Pancreas (tissue), 10 donors: ENCODE results near the gene RASAL2. TPM values are rescaled to one million over a fixed set of nuclear protein-coding genes. Genes with fewer than 3 reads are reported as not detected.

Experiments used
- ATAC-seq, 4 donors: fragments of 200-7000 bp; cut with Tn5 transposase; one replicate each; pipeline versions ENCODE4 v1.8.0 to v1.9.1; 2020; ENCODE audit warnings: mild to moderate bottlenecking in 4 of 4, moderate library complexity in 4 of 4
- DNase-seq, 6 donors: peaks; one replicate each; pipeline ENCODE4 v3.0.0-alpha.2; 2020
- FAIRE-seq: peaks from 2 replicates; lab custom pipeline; 2012; peaks lifted over from hg19 to GRCh38; lab: Jason Lieb, UNC
- H3K27ac ChIP-seq, 4 donors: fragments of 200-600 bp; sonication (generic); 1 replicate in 3 of 4; 2 replicates in 1 of 4; pipeline versions ENCODE4 v1.5.0 to v1.8.0; 2020
- H3K27me3 ChIP-seq, 4 donors: fragments of 200-600 bp; one replicate each; pipeline ENCODE4 v1.8.0; 2021
- H3K36me3 ChIP-seq, 3 donors: fragments of 200-600 bp; sonication (generic) in 1 of 3; one replicate each; pipeline versions ENCODE4 v1.5.0 to v1.8.0; 2020 to 2021
- H3K4me1 ChIP-seq, 3 donors: fragments of 200-600 bp; one replicate each; pipeline ENCODE4 v1.8.0; 2021
- H3K4me3 ChIP-seq, 4 donors: fragments of 200-600 bp; sonication (generic) in 2 of 4; one replicate each; pipeline versions ENCODE4 v1.5.0 to v1.8.0; 2020 to 2021
- H3K9me3 ChIP-seq, 4 donors: fragments of 200-600 bp; one replicate each; pipeline ENCODE4 v1.8.0; 2021
- whole genome bisulfite sequencing, 2 donors: extraction: QIAGEN DNeasy Blood & Tissue Kit; methylation state at CpG; one replicate each; pipeline ENCODE4 v1.1.7; 2013; 5-methylcytosine and 5-hydroxymethylcytosine counted together
- intact Hi-C, 3 donors: fragments of 100-400 bp; cut with DNase I; formaldehyde crosslinking; loops; one replicate each; pipeline versions ENCODE4 v1.11.1 to v1.14.2; 2022
- polyA plus RNA-seq, 2 donors: library from polyadenylated mRNA; stranded (reverse); fragments of 200-250 nt; gene quantifications; one replicate each; pipeline ENCODE4 v1.2.3, GENCODE V29; 2013
- total RNA-seq, 6 donors: library from RNA; stranded (reverse); fragmentation: NEBNext Ultra II Directional in 4 of 6; extraction: Animal tissue kit (Norgen Biotek cat#: 25700) in 4 of 6; gene quantifications; one replicate each; pipeline versions ENCODE4 v1.2.1 to v1.2.4, GENCODE V29; 2021 to 2023
- TF ChIP-seq, protein P1 (sequence below), 4 donors: fragments of 200-600 bp; sonication (generic) in 3 of 4; IDR thresholded peaks; one replicate each; pipeline versions ENCODE4 v1.5.0 to v1.8.0; 2021; ENCODE audit warnings: antibody characterized with exemption in 4 of 4
- donor health status: healthy with polysubstance abuse.
- donor health status: DM: no; HTN: no; CAD: no; lungs with moderate emphysema.
- donor health status: DM: no; HTN: no; CAD: no.
- donor health status: control.
- donor health status: control.
- donor health status: Bipolar disorder and iron deficiency.
- donor health status: DM: yes; HTN: yes; CAD: no.
- donor health status: DM: no; HTN: no; CAD: no.
- donor health status: DM: no; HTN: no; CAD: no.
- donor health status: DM: yes; HTN: yes; CAD: no.

The RASAL2 gene
- total and polyA plus RNA-seq, 8 donors = 2.5 to 12.9 (median 4.9) TPM

DNA sequence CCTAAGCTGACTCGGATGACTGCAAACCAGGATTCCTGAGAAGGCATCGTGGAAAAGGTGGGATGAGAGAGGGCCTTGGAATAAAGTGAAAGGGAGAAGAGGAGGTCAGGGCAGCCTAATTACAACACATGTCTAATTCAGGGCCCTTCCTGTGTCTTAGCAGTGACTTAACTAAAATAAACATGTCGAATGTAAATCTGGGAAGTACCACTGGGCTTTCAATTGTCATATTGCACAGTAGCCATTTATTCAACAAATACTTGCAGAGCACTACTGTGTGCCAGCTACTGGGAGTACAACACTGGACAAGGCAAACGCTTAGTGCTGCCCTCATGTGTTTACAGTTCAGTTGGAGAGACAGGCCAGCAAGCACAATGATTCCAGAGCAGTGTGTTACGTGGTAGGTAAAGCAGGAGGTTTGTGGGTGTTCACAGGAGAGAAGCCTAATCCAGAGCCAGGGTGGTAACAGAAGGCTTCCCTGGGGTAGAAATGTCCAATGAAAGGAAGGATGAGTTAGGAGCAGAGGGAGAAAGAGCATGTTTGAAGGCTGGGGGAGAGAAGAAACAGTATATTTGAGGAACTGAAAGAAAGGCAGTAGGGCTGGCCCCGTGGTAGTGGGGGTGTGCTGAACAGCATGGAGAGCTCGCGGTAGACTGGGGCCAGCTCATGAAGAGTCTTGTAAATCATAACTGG, 38.0 kb upstream of the RASAL2 start:
- Histone ChIP-seq H3K4me1 (peaks cover 4 to 18% (median 9%) of the 10 kb centered on the region in 3 donors), H3K4me3 (no peak overlapping the region), H3K36me3 (no peaks in the 10 kb centered on the region), H3K27me3 (no peaks in the 10 kb centered on the region), H3K9me3 (no peaks in the 10 kb centered on the region), H3K27ac (peak overlapping the region in 1 of 4 donors; percentile 9)
- ATAC-seq (peak in 2 of 4 donors; percentile 42 to 46), DNase-seq (no peak), FAIRE-seq (no peak)
- TF ChIP-seq, protein P1, sequence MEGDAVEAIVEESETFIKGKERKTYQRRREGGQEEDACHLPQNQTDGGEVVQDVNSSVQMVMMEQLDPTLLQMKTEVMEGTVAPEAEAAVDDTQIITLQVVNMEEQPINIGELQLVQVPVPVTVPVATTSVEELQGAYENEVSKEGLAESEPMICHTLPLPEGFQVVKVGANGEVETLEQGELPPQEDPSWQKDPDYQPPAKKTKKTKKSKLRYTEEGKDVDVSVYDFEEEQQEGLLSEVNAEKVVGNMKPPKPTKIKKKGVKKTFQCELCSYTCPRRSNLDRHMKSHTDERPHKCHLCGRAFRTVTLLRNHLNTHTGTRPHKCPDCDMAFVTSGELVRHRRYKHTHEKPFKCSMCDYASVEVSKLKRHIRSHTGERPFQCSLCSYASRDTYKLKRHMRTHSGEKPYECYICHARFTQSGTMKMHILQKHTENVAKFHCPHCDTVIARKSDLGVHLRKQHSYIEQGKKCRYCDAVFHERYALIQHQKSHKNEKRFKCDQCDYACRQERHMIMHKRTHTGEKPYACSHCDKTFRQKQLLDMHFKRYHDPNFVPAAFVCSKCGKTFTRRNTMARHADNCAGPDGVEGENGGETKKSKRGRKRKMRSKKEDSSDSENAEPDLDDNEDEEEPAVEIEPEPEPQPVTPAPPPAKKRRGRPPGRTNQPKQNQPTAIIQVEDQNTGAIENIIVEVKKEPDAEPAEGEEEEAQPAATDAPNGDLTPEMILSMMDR (IDR thresholded peaks at IDR 0.05) = no peak
- intact Hi-C loops = no loop called here
- WGBS, 2 donors = 72 to 75% methylated on average over 8 of the region's 8 CpGs

DNA sequence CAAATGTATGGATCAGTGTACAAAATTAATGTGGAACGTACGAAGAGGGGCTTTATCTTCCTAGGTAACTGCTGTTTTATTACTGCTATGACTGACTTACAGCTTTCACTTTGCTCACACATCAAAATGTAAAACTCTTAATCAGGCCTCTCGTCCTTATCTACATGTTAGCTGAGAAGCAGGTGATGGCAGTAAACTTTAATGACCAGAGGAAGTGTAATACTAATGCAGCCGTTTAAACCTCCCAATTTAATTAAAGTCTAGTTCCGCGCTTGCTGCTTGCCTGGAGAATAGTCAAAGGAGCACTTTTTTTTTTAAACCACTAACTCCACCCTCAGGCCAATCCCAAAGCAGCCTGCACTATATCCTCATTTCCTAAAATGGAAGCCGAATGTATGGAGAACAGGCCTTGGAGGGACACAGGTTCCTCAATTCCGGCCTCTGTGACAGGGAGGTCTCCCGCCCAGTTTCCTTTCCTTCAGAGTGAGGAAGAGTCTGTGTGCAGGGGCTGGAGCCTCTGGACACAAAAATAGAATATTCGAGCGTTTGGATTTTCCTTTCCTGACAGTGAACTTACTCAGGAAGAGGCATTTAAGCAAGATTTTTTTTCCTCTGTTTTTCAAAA, 36.7 kb upstream of the RASAL2 start:
- TF ChIP-seq, protein P1 (IDR thresholded peaks at IDR 0.05) = no peak
- no peak overlapping the region for H3K4me3 ChIP-seq
- peaks cover 4 to 25% (median 9%) of the 10 kb centered on the region in 3 donors for H3K4me1 ChIP-seq
- H3K27me3 ChIP-seq = no peaks in the 10 kb centered on the region
- intact Hi-C loops = no loop called here
- no peaks in the 10 kb centered on the region for H3K9me3 ChIP-seq
- 77 to 82% methylated on average over 11 of the region's 11 CpGs for WGBS, 2 donors
- DNase-seq (no peak), ATAC-seq (peak in 1 of 4 donors; percentile 12), FAIRE-seq (no peak)
- no peaks in the 10 kb centered on the region for H3K36me3 ChIP-seq
- H3K27ac ChIP-seq = peak overlapping the region in 1 of 4 donors; percentile 35

DNA sequence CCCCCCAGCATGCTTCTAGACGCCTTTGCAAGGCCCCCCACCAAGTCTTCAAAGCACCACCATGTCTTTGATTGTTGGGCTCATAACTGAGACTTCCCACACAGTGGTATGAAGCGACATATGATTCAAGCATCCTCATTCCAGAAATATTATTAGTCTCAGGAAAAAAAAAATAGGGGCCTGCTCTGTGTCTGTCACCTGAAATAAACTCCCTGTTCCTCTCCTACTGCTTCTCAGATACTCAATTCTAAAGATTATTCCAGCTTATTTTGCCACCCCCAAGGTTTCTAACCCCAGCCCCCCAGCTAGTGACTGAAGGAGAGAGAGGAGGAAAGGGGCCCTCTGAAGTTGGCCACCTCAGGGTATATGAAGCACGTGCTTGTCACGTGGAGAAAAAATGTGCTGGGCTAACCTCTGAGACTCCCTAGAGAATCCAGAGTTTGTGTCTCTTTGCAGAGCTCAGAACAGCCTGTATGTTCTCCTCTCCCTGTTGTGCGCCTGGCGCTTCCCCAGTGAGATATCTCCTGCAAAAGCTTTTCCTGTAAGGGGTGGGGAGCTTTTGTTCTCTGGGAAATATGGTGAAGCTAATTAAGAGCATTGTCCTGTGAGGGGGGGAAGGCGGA, 35.9 kb upstream of the RASAL2 start:
- intact Hi-C loops = no loop called here
- WGBS, 2 donors = 66 to 67% methylated on average over 7 of the region's 7 CpGs
- no peaks in the 10 kb centered on the region for H3K9me3 ChIP-seq
- TF ChIP-seq, protein P1 (IDR thresholded peaks at IDR 0.05) = no peak
- no peaks in the 10 kb centered on the region for H3K27me3 ChIP-seq
- no peak for DNase-seq
- H3K36me3 ChIP-seq = no peaks in the 10 kb centered on the region
- H3K4me3 ChIP-seq = no peak overlapping the region
- peak in 3 of 4 donors; percentile 6 to 25 (median 22) for ATAC-seq
- no peak for FAIRE-seq
- peaks cover 4 to 23% (median 9%) of the 10 kb centered on the region in 3 donors for H3K4me1 ChIP-seq
- peak overlapping the region in 2 of 4 donors; percentile 35 to 37 for H3K27ac ChIP-seq

DNA sequence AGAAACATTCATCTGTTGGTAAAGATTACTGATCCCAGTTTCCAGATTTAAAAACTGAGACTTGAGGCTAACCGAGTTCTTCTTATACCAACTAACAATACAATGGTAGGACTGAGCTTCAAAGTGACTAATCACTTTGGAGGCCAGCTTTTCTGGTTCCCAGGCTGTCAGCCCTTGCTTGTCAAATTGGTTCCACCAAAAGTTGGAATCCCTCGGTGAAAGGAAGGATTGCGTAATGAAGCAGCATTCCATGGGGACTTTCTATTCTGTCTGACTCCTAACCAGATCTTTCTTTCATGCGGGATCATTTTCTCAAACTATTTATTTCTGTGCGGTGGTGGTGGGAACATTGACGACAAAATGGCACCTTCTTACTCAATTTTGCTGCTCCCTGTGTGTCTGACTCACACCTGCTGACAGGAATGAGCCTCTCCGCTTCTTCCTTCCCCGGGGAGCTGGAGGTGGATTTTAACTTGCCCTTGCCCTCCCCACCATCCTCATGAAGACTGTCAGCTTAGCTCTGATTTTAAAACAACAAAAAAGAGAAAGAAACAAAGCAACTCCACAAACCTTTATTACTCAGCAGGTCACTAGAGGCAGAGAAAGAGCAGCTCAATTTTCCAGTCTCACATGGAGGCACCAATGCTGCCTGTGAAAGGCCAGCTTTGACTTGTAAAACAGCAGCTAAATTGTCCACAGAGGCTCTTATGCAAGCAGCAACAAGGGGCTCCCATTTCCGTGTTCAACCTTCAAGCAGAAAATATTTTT, 32.9 kb upstream of the RASAL2 start:
- ATAC-seq (peak; percentile 71 to 85 (median 81)), FAIRE-seq (no peak), DNase-seq (peak in 3 of 6 donors; percentile 54 to 62 (median 58))
- H3K4me1 ChIP-seq = peaks cover 4 to 23% (median 9%) of the 10 kb centered on the region in 3 donors
- whole genome bisulfite sequencing, 2 donors = 24 to 29% methylated on average over 9 of the region's 9 CpGs
- TF ChIP-seq, protein P1 (IDR thresholded peaks at IDR 0.05) = no peak
- H3K36me3 ChIP-seq = no peaks in the 10 kb centered on the region
- no peak overlapping the region for H3K4me3 ChIP-seq
- intact Hi-C loops = no loop called here
- H3K27ac ChIP-seq = peak overlapping the region; percentile 9 to 70 (median 32)
- no peaks in the 10 kb centered on the region for H3K27me3 ChIP-seq
- H3K9me3 ChIP-seq = no peaks in the 10 kb centered on the region
